Stimulated activated CD4-positive, alpha-beta T cell treated with anti-CD3 and anti-CD28 coated beads, TNF-alpha, amount 100 ng/mL, for 24 hours (primary cell): Measurements from ENCODE around the gene CAPN5.
A peak's percentile ranks its signal among the peaks of the same experiment; 100 is the strongest.

Experiments used
- DNase-seq, 3 experiments: peaks; one replicate each; pipeline ENCODE4 v3.0.0-alpha.2; 2020; ENCODE audit warnings: low read depth in 3 of 3

Gene CAPN5

DNA sequence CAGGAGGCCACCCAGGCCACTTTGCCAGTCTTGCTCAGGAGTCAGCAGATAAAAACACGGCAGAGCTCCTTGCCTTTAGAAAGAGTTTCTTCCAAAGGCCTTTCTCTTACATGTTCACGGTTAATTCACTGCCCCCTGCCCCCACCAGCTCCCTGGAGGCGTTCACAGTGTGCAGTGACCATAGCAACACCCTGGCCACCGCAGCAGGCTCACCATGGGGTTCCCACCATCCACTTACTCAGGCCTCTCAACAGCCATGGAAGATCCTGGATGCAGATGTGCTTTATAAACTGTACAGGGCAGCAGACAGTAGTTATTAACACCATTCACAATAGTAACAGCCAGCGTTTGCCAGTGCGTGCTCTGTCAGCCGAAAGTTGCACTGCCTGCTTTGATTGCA lies 50.7 kb downstream of the CAPN5 start:
- no peak for DNase-seq

DNA sequence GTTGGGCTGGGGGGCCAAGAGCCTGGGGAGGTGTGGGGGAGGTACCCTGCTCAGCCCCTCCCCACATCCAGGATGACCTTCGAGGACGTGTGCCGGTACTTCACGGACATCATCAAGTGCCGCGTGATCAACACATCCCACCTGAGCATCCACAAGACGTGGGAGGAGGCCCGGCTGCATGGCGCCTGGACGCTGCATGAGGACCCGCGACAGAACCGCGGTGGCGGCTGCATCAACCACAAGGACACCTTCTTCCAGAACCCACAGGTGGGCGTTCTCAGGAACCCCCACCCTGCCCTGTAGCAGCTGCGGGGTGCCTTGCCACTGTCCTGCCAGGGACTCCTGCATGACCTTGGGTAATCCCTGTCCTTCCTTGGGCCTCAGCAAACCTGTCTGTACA lies 51.3 kb downstream of the CAPN5 start:
- DNase-seq = no peak

DNA sequence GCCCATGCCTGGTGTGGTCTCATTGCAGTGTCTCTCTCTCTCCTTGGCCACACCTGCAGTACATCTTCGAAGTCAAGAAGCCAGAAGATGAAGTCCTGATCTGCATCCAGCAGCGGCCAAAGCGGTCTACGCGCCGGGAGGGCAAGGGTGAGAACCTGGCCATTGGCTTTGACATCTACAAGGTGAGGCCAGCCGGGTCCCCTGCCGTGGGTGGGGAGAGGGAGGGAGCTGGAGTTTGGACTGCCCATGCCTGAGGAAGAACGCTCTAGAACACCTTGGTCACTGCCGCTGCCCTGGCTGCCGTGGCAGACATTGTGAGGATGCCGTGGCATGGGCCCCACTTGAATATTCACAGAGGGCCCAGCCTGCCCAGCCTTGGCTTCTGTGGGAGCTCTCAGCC lies 52.2 kb downstream of the CAPN5 start:
- DNase-seq = no peak

DNA sequence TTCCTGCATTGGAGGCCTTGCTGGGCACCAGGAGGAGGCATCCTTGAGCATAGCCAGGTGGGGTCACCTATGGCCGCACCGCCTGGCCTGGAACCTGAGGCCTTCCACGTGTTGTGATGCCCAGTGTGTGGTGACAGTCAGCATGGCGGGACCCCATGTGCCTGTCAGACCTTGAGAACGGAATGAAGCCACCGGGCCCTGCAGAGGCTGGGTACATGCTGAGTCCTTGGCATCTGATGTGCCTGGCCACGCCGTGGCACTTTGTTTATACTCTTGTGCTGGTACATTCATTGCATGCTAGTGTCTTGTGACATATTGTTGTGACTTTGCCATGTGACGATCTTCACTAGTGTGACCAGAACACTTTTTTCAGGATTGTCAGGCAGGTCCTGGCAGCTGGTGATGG lies 52.8 kb downstream of the CAPN5 start:
- DNase-seq = no peak

DNA sequence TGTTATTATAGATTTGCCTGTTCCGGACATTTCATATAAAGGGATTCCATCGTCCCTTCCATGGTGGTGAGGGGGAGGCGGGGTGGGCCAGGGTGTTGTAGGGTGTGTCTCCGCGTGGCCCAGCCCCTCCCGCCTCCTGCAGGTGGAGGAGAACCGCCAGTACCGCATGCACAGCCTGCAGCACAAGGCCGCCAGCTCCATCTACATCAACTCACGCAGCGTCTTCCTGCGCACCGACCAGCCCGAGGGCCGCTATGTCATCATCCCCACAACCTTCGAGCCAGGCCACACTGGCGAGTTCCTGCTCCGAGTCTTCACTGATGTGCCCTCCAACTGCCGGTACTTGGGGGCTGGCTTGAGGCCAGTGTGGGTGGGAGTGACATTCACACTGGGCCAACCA lies 53.8 kb downstream of the CAPN5 start:
- DNase-seq = no peak

DNA sequence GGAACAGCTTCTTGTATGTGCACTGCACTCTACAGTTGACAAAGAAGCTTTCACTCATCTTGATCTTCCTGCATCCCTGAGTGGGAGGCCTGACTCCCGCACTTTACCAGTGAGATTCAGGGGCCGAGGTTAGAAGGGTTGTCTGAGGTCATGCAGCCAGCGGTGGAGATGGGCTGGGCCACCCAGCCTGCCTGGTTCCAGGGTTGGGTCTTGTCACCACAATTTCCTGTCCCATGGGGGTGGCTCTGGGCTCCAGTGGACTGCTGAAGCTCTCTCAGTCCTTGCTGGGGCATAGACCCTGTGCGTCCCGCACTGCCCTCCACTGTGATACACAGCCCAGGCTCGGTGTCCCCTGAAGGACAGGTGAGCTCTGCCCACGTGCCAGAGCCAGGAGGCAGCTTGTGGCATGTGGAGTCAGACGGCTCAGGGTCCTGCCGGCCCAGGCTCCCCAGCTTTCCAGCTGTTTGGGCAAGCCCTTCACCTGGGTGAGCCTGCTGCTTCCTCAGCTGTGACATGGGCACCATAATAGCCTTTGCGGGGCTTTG lies 54.4 kb downstream of the CAPN5 start:
- DNase-seq = no peak

DNA sequence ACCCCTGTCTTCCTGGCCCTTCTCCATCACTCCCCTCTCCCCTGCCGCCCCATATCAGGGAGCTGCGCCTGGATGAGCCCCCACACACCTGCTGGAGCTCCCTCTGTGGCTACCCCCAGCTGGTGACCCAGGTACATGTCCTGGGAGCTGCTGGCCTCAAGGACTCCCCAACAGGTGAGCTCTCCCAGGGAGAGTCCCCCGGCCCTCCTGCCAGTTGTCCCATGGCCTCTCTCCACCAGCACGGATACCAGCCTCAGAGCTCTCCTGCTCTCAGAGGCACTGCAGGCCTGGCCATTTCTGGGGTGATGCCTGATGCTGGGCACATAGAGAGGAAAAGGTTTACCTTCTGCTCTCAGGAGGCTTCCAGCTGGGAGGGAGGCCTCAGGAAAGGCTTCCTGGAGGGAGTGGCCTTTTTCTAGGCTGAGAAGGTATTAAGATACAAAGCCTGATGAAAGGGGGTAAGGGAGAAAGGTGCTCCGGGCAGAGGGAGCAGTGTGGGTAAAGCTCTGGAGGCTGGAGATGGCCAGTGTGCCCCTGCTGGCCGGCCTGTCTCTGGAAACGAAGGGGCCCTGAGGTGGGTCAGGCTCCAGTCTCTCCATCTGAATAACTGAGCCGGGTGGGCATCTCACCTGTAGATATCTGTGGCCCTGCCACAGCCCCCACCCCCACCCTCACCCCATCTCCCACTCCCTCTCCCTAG lies 55.3 kb downstream of the CAPN5 start:
- DNase-seq = no peak

DNA sequence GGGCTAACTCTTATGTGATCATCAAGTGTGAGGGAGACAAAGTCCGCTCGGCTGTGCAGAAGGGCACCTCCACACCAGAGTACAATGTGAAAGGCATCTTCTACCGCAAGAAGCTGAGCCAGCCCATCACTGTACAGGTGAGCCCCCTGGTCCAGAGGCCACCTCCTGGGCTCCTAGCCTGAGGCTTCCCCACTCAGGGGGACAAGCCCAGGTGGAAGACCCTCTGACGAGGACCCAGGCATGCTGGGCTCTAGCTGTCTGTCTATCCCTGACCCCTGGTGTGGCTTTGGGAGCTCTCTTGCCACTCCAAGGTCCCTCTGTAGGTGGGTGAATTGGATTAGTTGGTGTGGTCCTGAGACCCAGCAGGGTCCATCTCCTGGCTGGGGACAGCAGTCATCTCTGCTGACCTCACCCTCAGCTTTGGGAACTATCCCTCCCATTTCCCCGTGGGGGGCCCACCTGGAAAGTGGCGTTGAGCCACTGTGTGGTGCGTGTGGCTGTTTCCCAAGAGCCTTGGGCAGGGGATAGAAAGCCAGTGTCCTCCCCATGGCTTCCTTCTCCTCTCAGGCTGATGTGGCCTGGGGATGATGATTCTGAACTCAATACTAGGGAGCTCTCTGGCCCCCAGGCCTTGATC lies 55.9 kb downstream of the CAPN5 start:
- DNase-seq = no peak

DNA sequence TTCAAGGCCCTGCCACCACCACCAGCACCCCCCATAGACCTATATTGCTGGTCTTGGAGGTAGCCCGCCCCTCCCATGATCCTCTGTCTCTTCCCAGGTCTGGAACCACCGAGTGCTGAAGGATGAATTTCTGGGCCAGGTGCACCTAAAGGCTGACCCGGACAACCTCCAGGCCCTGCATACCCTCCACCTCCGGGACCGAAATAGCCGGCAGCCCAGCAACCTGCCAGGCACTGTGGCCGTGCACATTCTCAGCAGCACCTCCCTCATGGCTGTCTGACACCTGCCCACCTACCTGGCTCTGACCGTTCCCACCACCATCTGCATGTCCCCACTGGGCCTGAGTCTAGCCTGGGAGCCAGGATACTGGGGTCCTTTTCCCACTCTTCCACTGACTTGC lies 56.8 kb downstream of the CAPN5 start:
- no peak for DNase-seq

DNA sequence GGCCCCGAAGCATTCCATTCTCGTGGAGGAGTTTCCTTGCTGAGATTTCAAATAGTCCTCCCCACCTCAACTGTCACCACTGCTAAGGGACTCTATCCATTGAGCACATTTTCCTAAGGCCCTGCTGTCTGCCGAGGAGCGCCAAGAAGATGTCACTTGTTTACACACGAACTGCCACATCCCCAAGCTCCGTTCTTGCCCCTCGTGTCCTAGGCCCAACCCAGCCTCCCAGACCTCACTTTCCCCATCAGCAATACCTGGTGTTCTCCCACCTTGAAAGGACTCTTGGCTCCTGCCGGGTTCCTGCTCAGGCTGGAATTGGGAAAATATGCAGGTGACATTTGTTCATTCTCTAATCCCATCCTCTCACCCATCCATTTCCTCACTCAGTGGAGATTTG lies 57.3 kb downstream of the CAPN5 start:
- no peak for DNase-seq

DNA sequence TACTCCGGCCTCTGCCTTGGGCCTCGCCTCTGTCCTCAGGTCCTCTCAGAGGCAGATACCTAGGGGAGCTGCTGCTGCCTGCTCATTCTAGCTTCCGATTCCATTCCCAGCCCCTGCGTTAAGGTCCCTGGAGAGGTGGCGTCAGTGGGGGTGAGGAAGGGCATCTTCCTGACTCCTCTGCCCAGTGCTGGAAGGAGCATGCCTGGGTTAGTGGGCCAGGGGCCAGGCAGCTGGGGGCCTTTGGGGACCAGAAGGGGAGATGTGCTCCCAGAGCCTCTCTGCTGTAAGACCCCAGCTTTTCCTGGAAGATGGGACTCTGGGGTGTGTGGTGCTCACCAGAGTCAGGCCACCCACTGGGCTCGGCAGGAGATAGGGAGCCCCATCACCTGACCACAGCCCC lies 57.7 kb downstream of the CAPN5 start:
- DNase-seq = no peak

DNA sequence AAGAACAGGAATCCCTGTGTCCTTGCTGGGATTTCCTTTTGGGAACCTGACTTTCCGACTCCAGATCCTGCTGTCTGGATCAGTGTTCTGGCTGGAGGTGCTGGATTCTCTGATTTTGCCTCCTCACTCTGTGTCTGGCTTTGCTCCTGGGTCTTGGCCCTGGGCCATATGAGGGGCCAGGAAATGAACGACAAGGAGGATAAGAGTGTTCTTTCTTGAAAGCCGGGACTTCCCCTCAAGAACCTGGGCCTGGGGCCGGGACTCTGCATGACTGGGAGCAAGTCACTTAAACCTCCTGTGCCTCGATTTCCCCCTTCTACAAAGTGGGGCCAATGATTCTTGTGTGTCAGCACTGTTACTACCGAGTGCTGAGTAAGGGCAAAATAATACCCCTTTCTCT lies 58.4 kb downstream of the CAPN5 start:
- DNase-seq = no peak

DNA sequence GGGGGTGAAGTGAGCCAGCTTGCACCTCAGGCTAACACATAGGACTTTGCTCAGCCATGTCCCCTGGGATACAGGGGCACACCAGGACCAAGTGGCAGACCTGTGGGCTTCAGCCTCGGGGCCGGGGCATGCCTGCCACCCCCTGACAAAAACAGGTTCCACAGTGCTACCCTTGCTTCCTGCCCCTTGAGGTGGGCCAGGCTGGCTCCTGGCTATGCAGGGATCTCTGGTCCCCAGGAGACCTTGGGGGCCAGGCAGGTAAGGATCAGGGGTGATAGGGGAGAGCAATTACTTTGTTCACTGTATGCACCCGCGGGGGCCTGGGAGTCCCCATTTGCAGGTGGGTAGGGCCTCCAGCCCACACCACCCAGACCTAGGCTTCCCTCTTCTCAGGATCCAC lies 58.9 kb downstream of the CAPN5 start:
- DNase-seq = no peak

DNA sequence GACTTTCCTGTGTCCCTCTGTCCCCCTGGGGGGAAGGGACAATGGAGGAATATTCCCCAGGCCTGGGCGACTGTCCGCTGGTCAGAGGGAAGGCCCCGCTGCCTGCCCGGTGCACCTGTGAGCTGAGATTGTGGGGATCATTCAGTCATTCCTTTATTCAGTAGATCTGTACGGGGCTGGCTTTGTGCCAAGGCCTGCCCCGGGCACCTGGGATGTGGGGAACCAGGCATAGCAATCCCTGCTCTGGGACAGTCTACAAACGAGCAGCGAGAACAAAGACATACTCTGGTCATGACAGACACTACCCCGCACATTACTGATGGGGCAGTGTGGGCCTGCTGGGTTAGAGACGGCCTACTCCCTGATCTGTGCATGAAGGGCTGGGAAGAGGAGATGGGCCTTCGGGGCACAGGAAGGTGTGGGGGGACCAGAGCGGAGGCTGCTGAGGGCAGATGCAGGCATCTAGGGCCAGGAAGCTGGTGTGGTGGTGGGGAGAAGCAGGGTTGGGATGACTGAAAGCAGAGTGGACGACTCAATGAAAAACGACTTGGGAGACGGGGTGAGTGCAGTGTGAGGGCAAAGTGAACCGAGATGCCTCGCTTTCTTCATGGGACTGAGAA lies 59.5 kb downstream of the CAPN5 start:
- no peak for DNase-seq

DNA sequence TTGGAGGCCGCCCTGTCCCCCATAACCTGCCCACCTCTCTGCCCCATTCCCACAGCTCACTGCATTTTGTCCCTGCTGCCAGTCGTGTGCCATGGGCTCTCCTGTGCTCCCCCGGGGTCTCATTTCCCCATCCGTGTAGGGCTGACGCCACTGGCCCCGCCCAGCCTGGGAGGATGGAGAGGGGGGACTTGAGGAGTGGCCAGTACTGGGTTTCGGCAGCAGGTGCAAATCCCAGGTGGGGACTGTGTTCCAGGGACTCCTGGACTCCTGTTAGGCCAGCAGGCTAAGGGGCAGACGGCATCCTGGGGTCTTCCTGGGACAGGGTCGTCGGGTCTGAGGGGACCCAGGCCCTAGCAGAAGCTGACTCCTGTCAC lies 60.1 kb downstream of the CAPN5 start:
- DNase-seq = no peak

DNA sequence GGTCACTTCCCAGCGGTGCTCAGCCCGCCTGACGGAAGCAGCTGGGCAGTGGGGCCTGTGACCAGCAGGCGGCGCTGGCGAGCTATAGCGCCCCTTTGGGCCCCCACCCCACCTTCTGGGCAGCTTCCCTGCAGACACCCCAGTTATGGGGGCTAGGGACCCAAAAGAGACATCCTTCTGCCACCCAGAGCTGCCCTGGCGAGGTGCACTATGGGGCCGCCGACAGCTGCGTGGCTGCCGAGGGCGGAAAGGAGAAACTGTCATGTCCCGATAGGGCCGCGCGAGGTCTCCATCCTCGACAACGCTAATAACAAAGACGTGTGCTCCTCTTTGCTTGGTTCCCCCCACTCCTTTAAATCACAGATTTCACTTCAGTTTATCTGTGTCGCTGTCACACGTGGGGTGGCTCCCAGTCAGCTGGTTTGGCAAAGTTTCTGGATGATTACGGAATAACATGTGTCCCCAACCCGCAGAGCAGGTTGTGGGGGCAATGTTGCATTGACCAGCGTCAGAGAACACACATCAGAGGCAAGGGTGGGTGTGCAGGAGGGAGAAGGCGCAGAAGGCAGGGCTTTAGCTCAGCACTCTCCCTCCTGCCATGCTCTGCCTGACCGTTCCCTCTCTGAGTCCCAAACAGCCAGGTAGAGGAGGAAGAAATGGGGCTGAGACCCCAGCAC lies 60.6 kb downstream of the CAPN5 start:
- peak; percentile 5 to 51 (median 40) for DNase-seq

DNA sequence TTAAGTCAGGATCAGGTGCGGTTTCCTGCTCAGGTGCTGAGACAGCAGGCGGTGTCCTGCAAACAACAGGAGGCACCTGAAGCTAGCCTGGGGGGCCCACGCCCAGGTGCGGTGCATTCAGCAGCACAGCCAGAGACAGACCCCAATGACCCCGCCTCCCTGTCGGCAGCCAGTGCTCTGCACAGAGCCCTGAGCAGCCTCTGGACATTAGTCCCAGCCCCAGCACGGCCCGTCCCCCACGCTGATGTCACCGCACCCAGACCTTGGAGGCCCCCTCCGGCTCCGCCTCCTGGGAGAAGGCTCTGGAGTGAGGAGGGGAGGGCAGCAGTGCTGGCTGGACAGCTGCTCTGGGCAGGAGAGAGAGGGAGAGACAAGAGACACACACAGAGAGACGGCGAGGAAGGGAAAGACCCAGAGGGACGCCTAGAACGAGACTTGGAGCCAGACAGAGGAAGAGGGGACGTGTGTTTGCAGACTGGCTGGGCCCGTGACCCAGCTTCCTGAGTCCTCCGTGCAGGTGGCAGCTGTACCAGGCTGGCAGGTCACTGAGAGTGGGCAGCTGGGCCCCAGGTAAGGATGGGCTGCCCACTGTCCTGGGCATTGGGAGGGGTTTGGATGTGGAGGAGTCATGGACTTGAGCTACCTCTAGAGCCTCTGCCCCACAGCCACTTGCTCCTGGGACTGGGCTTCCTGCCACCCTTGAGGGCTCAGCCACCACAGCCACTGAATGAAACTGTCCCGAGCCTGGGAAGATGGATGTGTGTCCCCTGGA lies 61.3 kb downstream of the CAPN5 start, which contains the start of gene MYO7A:
MYO7A (plus strand) TSS at position 327 of the 772 bp plus-strand sequence. CDS start 2,389 bp downstream, outside the sequence.
- DNase-seq = no peak

DNA sequence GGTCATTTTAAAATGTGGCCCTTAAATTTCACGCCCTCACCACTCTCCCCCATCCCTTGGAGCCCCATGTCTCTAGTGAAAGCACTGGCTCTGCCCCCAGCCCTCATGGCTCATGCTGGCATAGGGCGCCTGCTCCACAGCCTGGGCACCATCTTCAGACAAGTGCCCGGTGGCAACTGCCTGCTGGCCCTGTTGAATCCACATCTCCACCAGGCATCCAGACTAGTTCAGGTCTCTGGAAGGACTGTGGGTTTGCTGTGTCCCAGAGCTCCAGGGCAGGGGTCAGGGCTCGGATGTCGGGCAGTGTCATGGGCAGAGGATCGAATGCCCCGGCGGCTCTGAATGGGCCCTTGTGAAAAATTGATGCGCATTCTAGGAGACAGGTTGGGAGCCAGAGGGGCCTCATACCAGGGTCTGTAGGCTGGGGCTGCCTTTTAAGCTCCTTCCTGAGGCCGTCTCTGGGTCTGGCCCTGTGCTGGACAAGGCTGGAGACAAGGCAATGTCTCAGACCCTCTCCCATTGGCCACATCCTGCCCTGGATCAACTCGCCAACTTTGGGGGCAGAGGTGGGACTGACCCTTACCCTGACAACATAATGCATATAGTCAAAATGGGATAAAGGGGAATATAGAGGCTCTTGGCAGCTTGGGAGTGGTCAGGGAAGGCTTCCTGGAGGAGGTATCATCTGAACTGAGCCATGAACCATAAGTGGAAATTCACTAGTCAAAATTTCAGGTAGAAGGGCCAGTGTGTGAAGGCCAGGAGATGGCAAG lies 62.5 kb downstream of the CAPN5 start:
- no peak for DNase-seq

DNA sequence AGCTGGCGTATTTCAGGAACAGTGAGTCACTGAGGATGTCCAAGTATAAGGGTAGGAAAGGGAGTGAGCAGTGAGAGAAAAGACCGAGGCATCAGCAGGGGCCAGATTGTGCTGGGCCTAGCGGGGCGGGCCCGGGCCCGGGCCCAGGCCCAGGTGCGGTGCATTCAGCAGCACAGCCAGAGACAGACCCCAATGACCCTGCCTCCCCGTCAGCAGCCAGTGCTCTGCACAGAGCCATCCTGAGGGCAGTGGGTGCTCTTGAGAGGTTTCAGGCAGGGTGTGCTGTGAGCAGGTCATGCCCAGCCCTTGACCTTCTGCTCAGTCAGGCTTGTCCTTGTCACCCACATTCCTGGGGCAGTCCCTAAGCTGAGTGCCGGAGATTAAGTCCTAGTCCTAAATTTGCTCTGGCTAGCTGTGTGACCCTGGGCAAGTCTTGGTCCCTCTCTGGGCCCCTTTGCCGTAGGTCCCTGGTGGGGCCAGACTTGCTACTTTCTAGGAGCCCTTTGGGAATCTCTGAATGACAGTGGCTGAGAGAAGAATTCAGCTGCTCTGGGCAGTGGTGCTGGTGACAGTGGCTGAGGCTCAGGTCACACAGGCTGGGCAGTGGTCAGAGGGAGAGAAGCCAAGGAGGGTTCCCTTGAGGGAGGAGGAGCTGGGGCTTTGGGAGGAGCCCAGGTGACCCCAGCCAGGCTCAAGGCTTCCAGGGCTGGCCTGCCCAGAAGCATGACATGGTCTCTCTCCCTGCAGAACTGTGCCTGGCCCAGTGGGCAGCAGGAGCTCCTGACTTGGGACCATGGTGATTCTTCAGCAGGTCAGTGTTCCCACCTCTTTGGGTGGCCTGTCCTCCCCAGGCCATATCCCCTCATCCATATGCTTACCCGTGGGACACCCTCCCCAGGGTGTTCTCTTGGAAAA lies 63.3 kb downstream of the CAPN5 start:
- no peak for DNase-seq
